ENCODE results near the gene PCBD1.
"Not testable (repeated sequence)": the region's sequence is repeated elsewhere in the genome, so short reads cannot be mapped to it uniquely, and the experiment has no call there.

Gene PCBD1

DNA sequence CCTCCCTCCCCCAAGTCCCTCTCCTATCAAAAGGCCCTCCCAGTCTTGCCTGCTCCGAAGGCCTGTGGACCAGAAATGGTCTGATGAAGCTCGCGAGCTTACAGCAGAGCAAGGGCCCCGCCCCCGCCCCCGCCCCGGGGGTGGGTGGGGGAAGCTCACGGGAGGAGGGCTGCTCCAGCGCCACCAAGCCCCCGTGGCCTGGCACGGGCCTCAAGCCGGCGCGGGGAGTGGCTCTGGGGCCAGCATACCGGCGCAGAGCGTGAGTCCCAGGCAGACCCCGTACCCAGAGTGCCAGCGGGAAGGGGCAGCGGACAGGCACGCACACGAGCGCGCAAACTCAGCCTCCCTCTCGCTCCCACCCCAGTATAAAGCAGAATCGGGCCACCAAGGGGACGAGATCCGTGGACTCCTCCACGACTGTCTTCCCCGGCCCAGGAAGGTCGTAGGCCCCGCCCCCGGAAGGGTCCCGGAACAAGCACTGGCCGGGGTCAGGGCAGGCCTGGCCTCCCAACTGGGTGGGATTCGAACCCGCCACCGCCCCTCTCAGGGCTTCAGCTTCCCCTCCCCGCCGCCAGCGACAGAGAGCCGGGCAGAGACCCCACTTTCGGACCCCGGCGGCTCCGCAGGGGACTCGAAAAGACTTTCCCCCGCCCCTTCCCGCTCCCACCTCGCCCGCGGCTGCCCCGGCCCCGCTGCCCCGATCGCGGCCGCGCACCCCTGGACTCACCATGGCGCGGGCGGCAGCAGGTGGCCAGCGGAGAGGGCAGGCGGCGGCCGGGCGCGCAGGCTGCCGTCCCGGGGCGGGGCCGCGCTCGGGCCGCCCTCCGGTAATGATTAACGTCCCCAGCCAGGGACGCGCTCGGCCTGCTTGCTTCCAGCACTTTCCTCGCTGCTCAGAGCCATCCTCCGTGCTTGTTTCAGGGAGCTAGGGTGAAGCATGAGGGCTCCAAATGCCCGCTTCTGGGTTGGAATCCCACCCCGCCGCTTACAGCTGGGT lies at the start of gene PCBD1:
Gene PCBD1, minus strand, starts transcription at position 762 of the 997 bp plus-strand sequence. Its CDS starts 32 bp downstream, at position 730.
- no peak for FAIRE-seq

GRCh38 chr10:70937661-70938060 lies 49.3 kb upstream of the PCBD1 start:
- FAIRE-seq: no peak

GRCh38 chr10:70936111-70936510 lies 47.7 kb upstream of the PCBD1 start:
- no peak for FAIRE-seq

DNA sequence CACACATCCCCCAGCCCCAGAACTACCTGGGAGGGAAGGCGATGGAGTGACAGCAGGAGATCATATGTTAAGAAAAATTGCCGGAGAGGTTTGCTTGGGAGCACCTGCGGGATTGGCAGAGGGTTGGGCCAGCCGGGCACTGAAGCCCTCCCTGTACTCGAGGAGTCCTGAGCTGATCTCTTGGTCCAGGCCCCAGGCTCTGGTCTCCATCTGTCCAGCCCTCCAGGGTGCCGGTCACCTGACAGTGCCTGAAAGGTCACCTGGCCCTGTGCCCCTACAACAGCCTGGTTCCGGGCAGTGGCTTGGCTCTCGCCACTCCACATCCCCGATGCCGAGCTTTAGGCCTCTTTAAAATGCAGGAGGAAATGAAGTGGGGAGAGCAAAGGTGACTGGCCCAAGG lies 47.3 kb upstream of the PCBD1 start:
- FAIRE-seq: no peak

GRCh38 chr10:70935125-70935625 lies 46.8 kb upstream of the PCBD1 start:
- FAIRE-seq: no peak

DNA sequence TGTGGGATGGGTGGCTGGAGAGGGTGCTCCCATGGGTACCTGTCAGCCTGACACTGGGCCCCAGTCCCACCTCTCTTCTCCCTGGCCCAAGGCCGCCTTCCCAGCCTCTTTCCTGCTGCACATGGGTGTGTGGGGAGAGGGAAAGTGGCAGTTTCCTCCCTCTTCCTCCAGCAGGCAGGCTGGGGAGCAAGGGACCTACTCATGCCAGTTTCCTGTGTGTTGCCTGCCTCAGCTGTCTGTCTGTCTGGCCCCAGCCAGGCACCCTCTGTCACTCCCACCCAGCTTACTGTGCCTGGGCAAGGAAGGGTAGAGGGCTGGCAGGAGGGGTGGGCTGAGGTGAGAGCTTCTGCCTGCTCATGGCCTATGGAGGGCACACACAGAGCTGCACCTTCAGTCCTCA lies 46.3 kb upstream of the PCBD1 start:
- FAIRE-seq: no peak

DNA sequence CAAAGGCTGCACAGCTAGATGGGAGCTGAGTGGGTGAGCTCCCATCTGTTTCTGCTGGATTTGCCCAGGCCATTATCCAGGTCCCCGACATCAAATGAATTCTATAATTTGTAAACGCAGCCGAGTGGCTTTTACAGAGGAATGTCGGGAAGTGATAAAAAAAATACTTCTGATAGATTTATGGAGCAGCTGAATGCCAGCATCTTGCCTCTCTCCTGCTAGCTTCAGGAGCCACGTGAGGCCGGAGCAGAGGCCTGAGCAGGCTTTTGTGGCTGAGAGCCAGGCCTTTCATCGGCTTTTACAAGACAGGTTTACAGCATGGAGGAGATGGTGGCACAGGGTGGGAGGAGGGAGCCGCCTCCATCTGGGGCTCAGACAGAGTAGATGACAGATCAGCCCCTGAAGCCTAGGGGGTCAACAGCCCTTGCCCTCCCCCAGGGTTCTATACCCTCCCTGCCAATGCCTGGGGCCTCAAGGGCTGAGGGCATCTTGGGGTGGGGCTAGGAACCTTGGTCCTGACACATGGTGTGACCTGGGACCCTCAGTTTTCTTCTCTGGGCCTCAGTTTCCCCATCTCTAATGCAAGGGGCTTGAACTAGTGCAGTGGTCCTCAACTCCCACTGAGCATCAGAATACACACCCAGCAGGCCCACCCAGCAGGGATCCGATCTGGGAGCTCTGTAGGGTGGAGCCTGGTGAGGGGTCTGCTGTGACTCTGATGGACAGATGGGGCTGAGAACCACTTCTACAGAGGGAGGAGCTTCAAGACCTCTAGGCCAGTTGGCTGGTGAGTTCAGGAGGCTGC lies 44.2 kb upstream of the PCBD1 start:
- FAIRE-seq: no peak

DNA sequence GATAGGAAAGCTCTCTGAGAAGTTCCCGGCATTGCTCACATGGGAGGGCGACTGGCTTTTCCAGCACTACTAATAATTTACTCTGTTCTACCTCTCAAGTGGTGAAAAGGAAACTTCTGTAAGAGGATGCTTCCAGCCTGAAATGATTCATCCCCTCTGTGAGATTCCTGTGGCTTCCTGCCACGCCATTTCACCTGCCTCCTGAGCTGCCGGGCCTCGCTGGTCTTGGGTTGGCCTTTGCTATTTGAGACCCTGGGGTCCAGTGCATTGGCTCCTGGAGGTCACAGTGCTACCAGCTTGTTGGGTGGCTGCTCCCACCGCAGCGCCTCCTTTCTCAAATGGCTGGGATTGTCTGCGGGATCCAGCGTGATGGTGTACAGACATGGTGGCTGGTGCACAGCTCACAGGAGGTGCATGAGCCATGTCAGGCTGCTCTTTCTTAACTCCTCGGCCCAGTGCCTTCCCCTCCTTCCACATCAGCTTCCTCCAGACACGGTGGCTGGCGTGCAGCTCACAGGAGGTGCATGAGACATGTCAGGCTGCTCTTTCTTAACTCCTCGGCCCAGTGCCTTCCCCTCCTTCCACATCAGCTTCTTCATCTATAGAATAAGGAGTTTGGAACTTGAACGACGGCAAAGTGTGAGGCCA lies 42.9 kb upstream of the PCBD1 start:
- FAIRE-seq: no peak

DNA sequence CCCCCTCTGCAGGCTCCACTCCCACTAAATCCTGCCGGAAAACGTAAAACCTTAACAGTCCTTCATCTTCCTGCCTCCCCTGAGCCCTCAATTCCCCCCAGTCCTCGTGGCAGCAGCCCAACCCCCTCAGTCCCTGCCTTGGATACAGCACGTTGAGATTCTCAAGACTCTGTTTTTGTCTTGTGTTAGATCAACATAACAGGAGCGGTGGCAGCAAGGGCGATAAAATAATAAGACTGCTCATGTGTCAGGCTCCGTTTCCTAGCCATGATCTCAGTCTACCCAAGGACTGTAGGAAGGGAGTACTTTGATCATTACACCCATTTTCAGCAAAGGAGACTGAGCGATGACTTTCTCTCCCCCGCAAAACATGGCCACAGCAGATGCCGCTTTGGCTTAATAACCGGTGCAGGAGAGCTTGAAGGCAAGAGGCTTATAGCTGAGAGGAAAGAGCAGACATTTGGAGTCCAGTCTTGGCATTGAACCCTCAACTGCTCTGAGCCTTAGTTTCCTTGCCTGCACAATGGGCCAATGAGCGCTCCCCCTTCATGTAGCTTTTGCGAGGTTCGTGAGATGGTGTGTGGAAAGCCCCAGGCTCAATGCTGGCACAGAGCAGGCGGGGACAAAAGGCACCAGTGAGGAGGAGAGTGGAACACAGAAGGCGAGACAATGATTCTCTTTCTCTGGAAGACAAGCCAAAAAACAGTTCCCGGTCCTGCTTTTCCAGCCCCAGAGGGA lies 42.1 kb upstream of the PCBD1 start:
- no peak for FAIRE-seq

GRCh38 chr10:70928140-70928539 lies 39.8 kb upstream of the PCBD1 start:
- no peak for FAIRE-seq

DNA sequence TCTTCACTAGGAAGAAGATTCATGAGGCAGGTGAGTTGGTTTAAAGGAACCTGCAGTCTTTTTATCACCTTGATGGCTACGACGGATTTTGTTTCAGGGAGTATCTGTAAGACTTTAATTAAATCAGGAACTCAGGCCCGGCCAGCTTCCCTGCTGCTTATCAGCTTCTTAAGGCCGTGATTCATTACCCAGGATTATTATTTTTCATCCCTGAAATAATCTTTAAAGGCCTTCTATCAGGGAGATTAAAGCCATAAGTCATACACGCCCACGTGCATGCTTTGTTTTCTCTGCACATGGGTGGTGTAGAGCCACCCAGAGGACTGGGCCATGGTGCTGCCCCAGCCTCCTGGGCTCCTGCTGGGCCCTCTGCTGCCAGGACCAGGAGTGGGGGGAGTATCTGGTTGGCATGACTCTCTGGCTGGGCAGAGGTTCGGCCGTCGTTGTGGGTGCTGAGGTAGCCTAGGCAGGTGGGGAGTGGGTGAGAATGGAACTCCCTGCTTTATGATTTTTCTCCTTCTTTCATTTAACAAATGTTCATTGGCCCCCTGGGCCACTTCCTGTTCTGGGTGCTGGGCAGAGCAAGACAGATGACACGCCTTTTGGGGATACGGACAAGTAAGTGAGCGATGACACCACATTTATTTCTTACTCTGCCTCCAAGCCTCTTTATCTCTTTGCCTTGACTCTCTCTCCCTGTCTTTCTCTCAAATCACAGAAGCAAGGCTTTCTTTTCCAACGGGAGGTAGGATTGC lies 39.0 kb upstream of the PCBD1 start:
- no peak for FAIRE-seq

- no peak for FAIRE-seq
Measured at GRCh38 chr10:70926226-70927000, 38.0 kb upstream of the PCBD1 start.

- no peak for FAIRE-seq
Measured at GRCh38 chr10:70925377-70926225, 37.2 kb upstream of the PCBD1 start.

- FAIRE-seq: no peak
Measured at GRCh38 chr10:70923696-70924095, 35.3 kb upstream of the PCBD1 start.

- no peak for FAIRE-seq
Measured at GRCh38 chr10:70921285-70921684, 32.9 kb upstream of the PCBD1 start.

- FAIRE-seq: no peak
Measured at GRCh38 chr10:70920519-70920918, 32.2 kb upstream of the PCBD1 start.

- FAIRE-seq: not testable (repeated sequence)
Measured at GRCh38 chr10:70919906-70920305, 31.5 kb upstream of the PCBD1 start.

DNA sequence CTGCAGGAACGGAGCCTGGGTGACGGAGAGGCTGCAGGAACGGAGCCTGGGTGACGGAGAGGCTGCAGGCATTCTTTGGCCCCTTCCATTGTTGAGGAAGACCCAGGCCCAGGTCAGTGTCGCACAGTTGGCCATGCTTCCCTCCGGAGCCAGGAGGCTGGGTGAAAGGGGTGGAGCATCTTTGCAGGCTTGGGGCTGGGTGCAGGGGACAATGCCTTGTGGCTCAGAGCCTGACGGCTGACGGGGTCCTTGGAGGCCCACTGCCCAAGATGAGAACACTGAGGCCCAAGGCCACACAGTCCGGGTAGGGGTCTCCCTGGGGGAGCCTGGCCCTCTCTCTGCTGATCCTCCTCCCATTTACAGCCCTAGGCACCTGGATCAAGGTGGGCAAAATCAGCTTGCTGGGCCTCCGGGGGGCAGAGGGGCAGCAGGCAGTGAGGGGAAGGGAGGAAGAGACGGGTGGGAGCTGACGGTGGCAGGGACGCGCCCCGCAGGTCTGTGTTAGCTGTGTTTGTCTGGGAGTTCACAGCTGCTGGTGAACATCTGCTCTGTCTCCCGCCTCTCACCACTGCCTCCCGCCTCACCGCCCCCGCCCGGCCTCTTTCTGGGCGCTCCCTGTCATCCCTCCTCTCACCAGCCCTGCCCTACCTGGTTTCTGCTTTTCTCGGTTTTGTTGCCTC lies 30.6 kb upstream of the PCBD1 start:
- FAIRE-seq: no peak

DNA sequence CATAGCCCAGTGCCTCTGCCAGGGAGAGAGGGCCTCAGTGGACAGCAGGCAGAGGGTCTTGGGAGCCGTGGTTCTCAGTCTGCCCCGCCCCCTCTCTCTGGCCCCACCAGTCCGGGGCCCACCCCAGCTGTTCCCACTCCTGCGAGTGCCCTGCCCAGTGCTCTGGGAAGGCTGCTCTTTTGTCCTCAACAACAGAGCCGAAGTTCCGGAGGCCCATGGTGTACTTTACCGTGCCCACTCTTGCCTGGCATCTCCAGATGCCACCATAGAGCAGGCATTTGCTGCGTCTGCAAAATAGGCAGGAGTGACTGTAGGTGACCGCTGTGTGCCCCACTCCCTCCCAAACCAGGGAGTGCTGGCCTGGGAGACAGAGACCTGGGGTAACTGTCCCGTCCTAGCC lies 29.3 kb upstream of the PCBD1 start:
- no peak for FAIRE-seq
